ENCODE measurements around the gene REXO1.

REXO1 gene

GRCh38 chr19:1845642-1846041 lies 2.6 kb downstream of the REXO1 start:
- in situ Hi-C loops (cut with HindIII; ENCODE audit: low sequenced_read_pairs), result no loop called here
- no peak for DNase-seq (ENCODE audit: low read depth, low spot score)
- TF ChIP-seq CTCF (IDR thresholded peaks at IDR 0.05; ENCODE audit: low read depth, low read length), result no peak
- H3K4me3 ChIP-seq (ENCODE audit: low read depth, low read length), result no peak overlapping the region

DNA sequence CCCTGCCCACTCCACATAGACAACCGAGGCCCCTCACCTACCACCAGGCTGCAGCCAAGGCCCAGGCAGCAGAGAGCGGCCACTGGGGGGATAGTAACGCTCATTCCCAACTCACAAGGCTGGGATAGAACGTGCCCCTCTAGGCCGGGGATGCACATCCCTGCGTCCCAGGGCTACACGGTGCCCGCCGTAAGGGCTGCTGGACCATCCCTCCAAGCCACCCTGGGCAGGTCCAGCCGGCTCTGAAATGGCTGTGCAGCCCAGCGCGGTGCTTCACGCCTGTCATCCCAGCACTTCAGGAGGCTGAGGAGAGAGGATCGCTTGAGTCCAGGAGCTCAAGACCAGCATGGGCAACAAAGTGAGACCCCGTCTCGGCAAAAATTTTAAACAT lies 3.2 kb downstream of the REXO1 start:
- H3K4me3 ChIP-seq (ENCODE audit: low read depth, low read length), result no peak overlapping the region
- in situ Hi-C loops (cut with HindIII; ENCODE audit: low sequenced_read_pairs), result no loop called here
- TF ChIP-seq CTCF (IDR thresholded peaks at IDR 0.05; ENCODE audit: low read depth, low read length), result no peak
- DNase-seq (ENCODE audit: low read depth, low spot score), result no peak

DNA sequence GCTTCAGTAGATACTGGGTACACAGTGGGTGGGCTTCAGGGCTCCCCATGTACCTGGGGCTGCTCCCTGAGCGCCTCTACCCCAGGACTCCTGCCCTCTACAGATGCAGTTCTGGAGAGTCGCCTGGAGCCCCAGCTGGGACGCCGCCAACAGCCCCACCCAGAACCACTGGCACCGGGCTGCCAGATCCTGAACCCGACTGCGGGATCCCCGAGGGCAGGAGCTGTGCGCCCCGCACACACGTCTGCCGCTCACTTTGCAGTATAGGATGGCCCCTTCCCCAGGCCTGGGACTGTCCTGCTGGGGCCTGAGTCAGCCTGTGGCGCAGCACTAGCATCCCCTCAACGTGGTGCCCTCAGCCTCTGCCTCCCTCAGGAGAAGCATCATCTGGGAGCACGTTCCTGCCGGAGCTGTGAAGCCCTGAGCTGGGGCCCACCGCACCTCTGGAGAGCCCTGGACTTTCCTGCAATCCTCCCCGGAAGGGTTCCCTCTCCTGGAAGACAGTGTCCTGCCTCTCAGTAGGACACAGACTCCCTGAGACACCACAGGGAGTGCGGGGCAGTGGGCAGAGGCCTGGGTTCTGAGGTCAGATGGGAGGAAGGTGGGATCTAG lies 3.7 kb downstream of the REXO1 start:
- no peak overlapping the region for H3K4me3 ChIP-seq (ENCODE audit: low read depth, low read length)
- no peak for DNase-seq (ENCODE audit: low read depth, low spot score)
- TF ChIP-seq CTCF (IDR thresholded peaks at IDR 0.05; ENCODE audit: low read depth, low read length), result no peak
- in situ Hi-C loops (cut with HindIII; ENCODE audit: low sequenced_read_pairs), result no loop called here

- no peak overlapping the region for H3K4me3 ChIP-seq (ENCODE audit: low read depth, low read length)
- DNase-seq (ENCODE audit: low read depth, low spot score), result no peak
- TF ChIP-seq CTCF (IDR thresholded peaks at IDR 0.05; ENCODE audit: low read depth, low read length), result peak; percentile 6
- in situ Hi-C loops (cut with HindIII; ENCODE audit: low sequenced_read_pairs), result no loop called here
Measured at GRCh38 chr19:1843646-1844394, 4.5 kb downstream of the REXO1 start.

DNA sequence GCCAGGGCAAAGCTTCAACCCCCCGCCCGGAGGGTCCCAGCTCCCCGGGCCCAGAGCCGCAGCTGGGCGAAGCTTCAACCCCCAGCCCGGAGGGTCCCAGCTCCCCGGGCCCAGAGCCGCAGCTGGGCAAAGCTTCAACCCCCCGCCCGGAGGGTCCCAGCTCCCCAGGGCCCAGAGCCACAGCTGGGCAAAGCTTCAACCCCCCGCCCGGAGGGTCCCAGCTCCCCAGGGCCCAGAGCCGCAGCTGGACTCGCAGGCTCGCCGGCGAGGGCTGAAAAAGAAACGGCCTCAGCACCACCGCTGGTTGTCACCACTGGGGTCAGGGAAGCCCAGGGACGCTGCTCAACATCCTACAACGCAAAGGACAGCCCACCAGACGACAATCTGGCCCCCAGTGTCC lies 5.2 kb downstream of the REXO1 start:
- in situ Hi-C loops (cut with HindIII; ENCODE audit: low sequenced_read_pairs), result no loop called here
- no peak overlapping the region for H3K4me3 ChIP-seq (ENCODE audit: low read depth, low read length)
- DNase-seq (ENCODE audit: low read depth, low spot score), result no peak
- TF ChIP-seq CTCF (IDR thresholded peaks at IDR 0.05; ENCODE audit: low read depth, low read length), result no peak

- no peak for DNase-seq (ENCODE audit: low read depth, low spot score)
Measured at GRCh38 chr19:1841209-1841924, 6.9 kb downstream of the REXO1 start.

More at GRCh38 chr19:1841209-1841924, 6.9 kb downstream of the REXO1 start:
- in situ Hi-C loops (cut with HindIII; ENCODE audit: low sequenced_read_pairs), result no loop called here
- no peak overlapping the region for H3K4me3 ChIP-seq (ENCODE audit: low read depth, low read length)
- no peak for TF ChIP-seq CTCF (IDR thresholded peaks at IDR 0.05; ENCODE audit: low read depth, low read length)
